H7 (cell line): ENCODE results near the gene KRTAP5-11. TPM values are rescaled to one million over a fixed set of nuclear protein-coding genes. Genes with fewer than 3 reads are reported as not detected.
"Not testable (repeated sequence)": the region's sequence is repeated elsewhere in the genome, so short reads cannot be mapped to it uniquely, and the experiment has no call there.

Experiments
- DNase-seq: peaks from one replicate; pipeline ENCODE4 v3.0.0; 2012
- H3K27me3 ChIP-seq: 2 replicates; pipeline ENCODE4 v1.6.0; 2011; ENCODE audit warnings: mild to moderate bottlenecking, low read length; ENCODE audit not compliant: control insufficient read depth, insufficient read depth
- H3K36me3 ChIP-seq: replicated peaks from 2 replicates; pipeline ENCODE4 v1.5.1; 2011; ENCODE audit warnings: low read length; ENCODE audit not compliant: control insufficient read depth, insufficient read depth
- H3K4me3 ChIP-seq: 2 replicates; pipeline ENCODE4 v1.5.1; 2011; ENCODE audit warnings: low read depth, mild to moderate bottlenecking, control low read depth, low read length, moderate library complexity; ENCODE audit not compliant: insufficient read depth
- total RNA-seq: library from RNA; depleted of rRNA; stranded (reverse); fragments of >200 nt; shearing (Covaris generic); gene quantifications from 2 replicates; pipeline ENCODE4 v1.2.3, GENCODE V29; 2014

KRTAP5-11 gene
- total RNA-seq, 1 experiment from 2014 or later = not detected

- not testable (repeated sequence) for H3K27me3 ChIP-seq, H3K4me3 ChIP-seq, H3K36me3 ChIP-seq, DNase-seq
Observed at GRCh38 chr11:71571101-71571850, 11.4 kb downstream of the KRTAP5-11 start.

- 0 out of 2 replicates have a peak, but pooled peaks cover 1% of the 10 kb centered on the region for H3K27me3 ChIP-seq
- H3K36me3 ChIP-seq = no peaks in the 10 kb centered on the region
- no peak overlapping the region for H3K4me3 ChIP-seq
- DNase-seq = peak; percentile 42
Observed at GRCh38 chr11:71568704-71569349, 13.8 kb downstream of the KRTAP5-11 start.

GRCh38 chr11:71567633-71568032 is 15.0 kb downstream of the KRTAP5-11 start:
- H3K36me3 ChIP-seq, H3K4me3 ChIP-seq, DNase-seq, H3K27me3 ChIP-seq: not testable (repeated sequence)

- H3K27me3 ChIP-seq = not testable (repeated sequence)
Observed at GRCh38 chr11:71566626-71567599, 15.8 kb downstream of the KRTAP5-11 start.

GRCh38 chr11:71566081-71566620 is 16.5 kb downstream of the KRTAP5-11 start:
- DNase-seq = peak; percentile 20

More at GRCh38 chr11:71566626-71567599, 15.8 kb downstream of the KRTAP5-11 start:
- DNase-seq = peak; percentile 24
- H3K4me3 ChIP-seq, H3K36me3 ChIP-seq: not testable (repeated sequence)

GRCh38 chr11:71565263-71565662 is 17.4 kb downstream of the KRTAP5-11 start, which contains the start of gene KRTAP5-10:
KRTAP5-10 (plus strand) TSS chr11:71565563; CDS start chr11:71565588, 25 bp downstream.
- 0 out of 2 replicates have a peak, but pooled peaks cover 1% of the 10 kb centered on the region for H3K27me3 ChIP-seq
- H3K36me3 ChIP-seq = no peaks in the 10 kb centered on the region
- H3K4me3 ChIP-seq = no peak within 1 kb of the TSS
- no peak for DNase-seq

More at GRCh38 chr11:71566081-71566620, 16.5 kb downstream of the KRTAP5-11 start:
- Histone ChIP-seq H3K4me3 (no peak overlapping the region), H3K36me3 (no peaks in the 10 kb centered on the region), H3K27me3 (0 out of 2 replicates have a peak, but pooled peaks cover 1% of the 10 kb centered on the region)

GRCh38 chr11:71564430-71564829 is 18.2 kb downstream of the KRTAP5-11 start:
- 0 out of 2 replicates have a peak, but pooled peaks cover 1% of the 10 kb centered on the region for H3K27me3 ChIP-seq
- no peaks in the 10 kb centered on the region for H3K36me3 ChIP-seq
- DNase-seq = no peak
- H3K4me3 ChIP-seq = no peak overlapping the region

GRCh38 chr11:71563406-71563805 is 19.3 kb downstream of the KRTAP5-11 start:
- DNase-seq = peak; percentile 88
- no peaks in the 10 kb centered on the region for H3K36me3 ChIP-seq

GRCh38 chr11:71562120-71562519 is 20.6 kb downstream of the KRTAP5-11 start:
- DNase-seq = no peak
- no peak overlapping the region for H3K4me3 ChIP-seq
- H3K27me3 ChIP-seq = no peaks in the 10 kb centered on the region
- H3K36me3 ChIP-seq = no peaks in the 10 kb centered on the region

More at GRCh38 chr11:71563406-71563805, 19.3 kb downstream of the KRTAP5-11 start:
- Histone ChIP-seq H3K4me3 (no peak overlapping the region), H3K27me3 (no peaks in the 10 kb centered on the region)

GRCh38 chr11:71558996-71559395 is 23.7 kb downstream of the KRTAP5-11 start:
- H3K36me3 ChIP-seq = no peaks in the 10 kb centered on the region
- no peaks in the 10 kb centered on the region for H3K27me3 ChIP-seq
- H3K4me3 ChIP-seq = no peak overlapping the region
- no peak for DNase-seq

- H3K4me3 ChIP-seq = no peak overlapping the region
- H3K27me3 ChIP-seq = no peaks in the 10 kb centered on the region
- H3K36me3 ChIP-seq = no peaks in the 10 kb centered on the region
- DNase-seq = no peak
Observed at GRCh38 chr11:71557257-71557656, 25.4 kb downstream of the KRTAP5-11 start.

- Histone ChIP-seq H3K36me3 (no peaks in the 10 kb centered on the region), H3K27me3 (no peaks in the 10 kb centered on the region), H3K4me3 (no peak overlapping the region)
- DNase-seq = no peak
Observed at GRCh38 chr11:71556018-71556417, 26.7 kb downstream of the KRTAP5-11 start.

GRCh38 chr11:71555508-71555907 is 27.2 kb downstream of the KRTAP5-11 start:
- no peak for DNase-seq
- Histone ChIP-seq H3K27me3 (no peaks in the 10 kb centered on the region), H3K36me3 (no peaks in the 10 kb centered on the region), H3K4me3 (no peak overlapping the region)

GRCh38 chr11:71554996-71555395 is 27.7 kb downstream of the KRTAP5-11 start:
- Histone ChIP-seq H3K4me3 (no peak overlapping the region), H3K27me3 (no peaks in the 10 kb centered on the region), H3K36me3 (no peaks in the 10 kb centered on the region)
- no peak for DNase-seq
